HG03378 (cell line): ENCODE measurements around the gene IBA57.
"Not testable (repeated sequence)": the region's sequence is repeated elsewhere in the genome, so short reads cannot be mapped to it uniquely, and the experiment has no call there.

Experiments
- ATAC-seq: cut with Tn5 transposase; IDR thresholded peaks from one replicate; pipeline ENCODE4 v1.9.1; 2021; ENCODE audit warnings: mild to moderate bottlenecking, moderate library complexity; ENCODE audit not compliant: unreplicated experiment

IBA57 gene

GRCh38 chr1:228210712-228211530 lies 45.3 kb downstream of the IBA57 start:
- ATAC-seq: no peak

- no peak for ATAC-seq
Measured at GRCh38 chr1:228211531-228212414, 46.2 kb downstream of the IBA57 start.

- ATAC-seq: no peak
Measured at GRCh38 chr1:228212415-228212965, 46.9 kb downstream of the IBA57 start.

GRCh38 chr1:228212966-228213844 lies 47.6 kb downstream of the IBA57 start:
- ATAC-seq: peak; percentile 70

- ATAC-seq: no peak
Measured at GRCh38 chr1:228213917-228214808, 48.6 kb downstream of the IBA57 start.

GRCh38 chr1:228214921-228215662 lies 49.5 kb downstream of the IBA57 start:
- ATAC-seq: no peak

- ATAC-seq: no peak
Measured at GRCh38 chr1:228215663-228216116, 50.1 kb downstream of the IBA57 start.

GRCh38 chr1:228216371-228217320 lies 51.0 kb downstream of the IBA57 start:
- ATAC-seq: no peak

- no peak for ATAC-seq
Measured at GRCh38 chr1:228217551-228218344, 52.1 kb downstream of the IBA57 start.

- no peak for ATAC-seq
Measured at GRCh38 chr1:228218513-228219244, 53.1 kb downstream of the IBA57 start.

- ATAC-seq: no peak
Measured at GRCh38 chr1:228219245-228219961, 53.8 kb downstream of the IBA57 start.

- ATAC-seq: no peak
Measured at GRCh38 chr1:228219962-228220780, 54.6 kb downstream of the IBA57 start.

- ATAC-seq: not testable (repeated sequence)
Measured at GRCh38 chr1:228221097-228221496, 55.5 kb downstream of the IBA57 start.

GRCh38 chr1:228222548-228222947 lies 56.9 kb downstream of the IBA57 start:
- ATAC-seq: no peak
